H9 (cell line): ENCODE results near the gene KCTD20. TPM values are rescaled to one million over a fixed set of nuclear protein-coding genes. Genes with fewer than 3 reads are reported as not detected.

Source experiments
- DNase-seq: peaks from one replicate; pipeline ENCODE4 v3.0.0-alpha.2; 2017
- H2AFZ ChIP-seq: one replicate; pipeline ENCODE4 v1.6.1; 2013; ENCODE audit warnings: mild to moderate bottlenecking, low read length, control low read depth, moderate library complexity
- H2AK5ac ChIP-seq: 2 replicates; pipeline ENCODE4 v1.6.1; 2013; ENCODE audit warnings: low read length, control low read depth, mixed read lengths; ENCODE audit not compliant: insufficient read length
- H2BK120ac ChIP-seq: one replicate; pipeline ENCODE4 v1.6.1; 2013; ENCODE audit warnings: low read depth, mild to moderate bottlenecking, low read length, control low read depth, inconsistent platforms; ENCODE audit not compliant: poor library complexity, severe bottlenecking
- H2BK12ac ChIP-seq: 2 replicates; pipeline ENCODE4 v1.6.1; 2013; ENCODE audit warnings: low read length, control low read depth, mixed read lengths, low read depth; ENCODE audit not compliant: insufficient read length
- H2BK15ac ChIP-seq: 2 replicates; pipeline ENCODE4 v1.6.1; 2013; ENCODE audit warnings: low read depth, low read length, control low read depth
- H2BK20ac ChIP-seq: one replicate; pipeline ENCODE4 v1.6.1; 2013; ENCODE audit warnings: low read depth, mild to moderate bottlenecking, low read length, control low read depth, inconsistent platforms; ENCODE audit not compliant: poor library complexity, severe bottlenecking
- H2BK5ac ChIP-seq: 2 replicates; pipeline ENCODE4 v1.6.1; 2013; ENCODE audit warnings: low read length, control low read depth, mixed read lengths; ENCODE audit not compliant: insufficient read length
- H3K14ac ChIP-seq: 2 replicates; pipeline ENCODE4 v1.6.1; 2013; ENCODE audit warnings: low read length, control low read depth; ENCODE audit not compliant: insufficient read depth
- H3K18ac ChIP-seq: 2 replicates; pipeline ENCODE4 v1.6.1; 2013; ENCODE audit warnings: low read depth, mild to moderate bottlenecking, mixed read lengths, low read length, control low read depth; ENCODE audit not compliant: insufficient read length
- H3K23ac ChIP-seq: 2 replicates; pipeline ENCODE4 v1.6.1; 2013; ENCODE audit warnings: low read length, control low read depth, mixed read lengths, low read depth; ENCODE audit not compliant: insufficient read length
- H3K23me2 ChIP-seq: 2 replicates; pipeline ENCODE4 v1.6.1; 2013; ENCODE audit warnings: low read depth, mild to moderate bottlenecking, mixed read lengths, low read length, control low read depth; ENCODE audit not compliant: insufficient read length, poor library complexity, severe bottlenecking
- H3K27ac ChIP-seq: 2 replicates; pipeline ENCODE4 v1.5.1; 2013; ENCODE audit warnings: low read length, control low read depth, mixed read lengths, low read depth; ENCODE audit not compliant: insufficient read length
- H3K27me3 ChIP-seq: 2 replicates; pipeline ENCODE4 v1.6.1; 2013; ENCODE audit warnings: low read length, control low read depth, inconsistent platforms; ENCODE audit not compliant: insufficient read depth
- H3K4ac ChIP-seq: 2 replicates; pipeline ENCODE4 v1.6.1; 2013; ENCODE audit warnings: low read depth, mild to moderate bottlenecking, control low read depth, inconsistent platforms, low read length, moderate library complexity
- H3K4me1 ChIP-seq: 2 replicates; pipeline ENCODE4 v1.6.1; 2013; ENCODE audit warnings: low read length, control low read depth, inconsistent platforms; ENCODE audit not compliant: insufficient read depth
- H3K4me2 ChIP-seq: 2 replicates; pipeline ENCODE4 v1.6.1; 2013; ENCODE audit warnings: low read length, control low read depth, mixed read lengths; ENCODE audit not compliant: insufficient read length, insufficient read depth
- H3K56ac ChIP-seq: 2 replicates; pipeline ENCODE4 v1.6.1; 2013; ENCODE audit warnings: low read depth, mild to moderate bottlenecking, mixed read lengths, low read length, control low read depth; ENCODE audit not compliant: insufficient read length
- H3K79me1 ChIP-seq: 2 replicates; pipeline ENCODE4 v1.6.1; 2013; ENCODE audit warnings: low read depth, mild to moderate bottlenecking, moderate library complexity, low read length, control low read depth, inconsistent platforms; ENCODE audit not compliant: insufficient read depth, poor library complexity, severe bottlenecking
- H3K79me2 ChIP-seq: 2 replicates; pipeline ENCODE4 v1.6.1; 2013; ENCODE audit warnings: low read length, control low read depth, inconsistent platforms; ENCODE audit not compliant: insufficient read depth
- H3K9ac ChIP-seq: 2 replicates; pipeline ENCODE4 v1.6.1; 2013; ENCODE audit warnings: low read length, control low read depth, mixed read lengths; ENCODE audit not compliant: insufficient read length; ENCODE audit errors: extremely low read depth
- H3K9me3 ChIP-seq: one replicate; pipeline ENCODE4 v1.6.1; 2013; ENCODE audit warnings: low read depth, low read length, inconsistent platforms; ENCODE audit not compliant: control insufficient read depth
- H3T11ph ChIP-seq: one replicate; pipeline ENCODE4 v1.6.1; 2013; ENCODE audit warnings: mild to moderate bottlenecking, low read length, control low read depth, inconsistent platforms
- H4K20me1 ChIP-seq: one replicate; pipeline ENCODE4 v1.6.1; 2013; ENCODE audit not compliant: control insufficient read depth, insufficient read length, insufficient read depth
- H4K5ac ChIP-seq: 2 replicates; pipeline ENCODE4 v1.6.1; 2013; ENCODE audit warnings: low read depth, mild to moderate bottlenecking, mixed read lengths, low read length, control low read depth; ENCODE audit not compliant: insufficient read length
- H4K8ac ChIP-seq: replicated peaks from 2 replicates; pipeline ENCODE4 v1.6.1; 2013; ENCODE audit warnings: low read length, control low read depth, mixed read lengths, low read depth; ENCODE audit not compliant: insufficient read length
- H4K91ac ChIP-seq: 2 replicates; pipeline ENCODE4 v1.6.1; 2013; ENCODE audit warnings: low read depth, mild to moderate bottlenecking, moderate library complexity, mixed read lengths, low read length, control low read depth; ENCODE audit not compliant: insufficient read length
- H3K27ac Mint-ChIP-seq, 3 experiments: 2 replicates in 2 of 3; 3 replicates in 1 of 3; pipeline ENCODE4 v1.8.0; 2020 to 2021; ENCODE audit warnings: mixed read lengths in 3 of 3, mild to moderate bottlenecking in 1 of 3, moderate library complexity in 1 of 3
- H3K27me3 Mint-ChIP-seq: 2 replicates; pipeline ENCODE4 v1.8.0; 2021; ENCODE audit warnings: low read depth, mild to moderate bottlenecking, moderate library complexity, mixed read lengths
- H3K36me3 Mint-ChIP-seq, 3 experiments: 2 replicates in 2 of 3; 3 replicates in 1 of 3; pipeline ENCODE4 v1.8.0; 2020 to 2021; ENCODE audit warnings: low read depth in 3 of 3, mixed read lengths in 3 of 3; ENCODE audit not compliant: insufficient read depth in 1 of 3
- H3K4me1 Mint-ChIP-seq, 2 experiments: 2 replicates each; pipeline ENCODE4 v1.8.0; 2020; ENCODE audit warnings: mixed read lengths in 2 of 2
- H3K4me3 Mint-ChIP-seq, 2 experiments: 2 replicates in 1 of 2; 3 replicates in 1 of 2; pipeline ENCODE4 v1.8.0; 2020 to 2021; ENCODE audit warnings: mild to moderate bottlenecking in 2 of 2, mixed read lengths in 2 of 2, moderate library complexity in 1 of 2
- H3K9me3 Mint-ChIP-seq, 2 experiments: 2 replicates in 1 of 2; 3 replicates in 1 of 2; pipeline ENCODE4 v1.8.0; 2020; ENCODE audit warnings: mild to moderate bottlenecking in 2 of 2, mixed read lengths in 2 of 2, moderate library complexity in 1 of 2
- WGBS: extraction: QIAGEN DNeasy Blood & Tissue Kit; methylation state at CpG from one replicate; pipeline ENCODE4 v1.1.7; 2013; ENCODE audit warnings: missing lambda C conversion rate, low lambda C conversion rate, mixed read lengths; ENCODE audit not compliant: insufficient read length; ENCODE audit errors: extremely low coverage; 5-methylcytosine and 5-hydroxymethylcytosine counted together
- total RNA-seq: library from RNA; stranded (reverse); gene quantifications from 2 replicates; pipeline ENCODE4 v1.2.1, GENCODE V29; 2021
- TF ChIP-seq, protein P1 (sequence below): fragments of 200-600 bp; sonication (generic); conservative IDR thresholded peaks from 3 replicates; pipeline ENCODE4 v1.8.0; 2021; ENCODE audit warnings: antibody characterized with exemption, mild to moderate bottlenecking

KCTD20 gene
- total RNA-seq, 1 experiment from 2014 or later: 22.6 TPM

DNA sequence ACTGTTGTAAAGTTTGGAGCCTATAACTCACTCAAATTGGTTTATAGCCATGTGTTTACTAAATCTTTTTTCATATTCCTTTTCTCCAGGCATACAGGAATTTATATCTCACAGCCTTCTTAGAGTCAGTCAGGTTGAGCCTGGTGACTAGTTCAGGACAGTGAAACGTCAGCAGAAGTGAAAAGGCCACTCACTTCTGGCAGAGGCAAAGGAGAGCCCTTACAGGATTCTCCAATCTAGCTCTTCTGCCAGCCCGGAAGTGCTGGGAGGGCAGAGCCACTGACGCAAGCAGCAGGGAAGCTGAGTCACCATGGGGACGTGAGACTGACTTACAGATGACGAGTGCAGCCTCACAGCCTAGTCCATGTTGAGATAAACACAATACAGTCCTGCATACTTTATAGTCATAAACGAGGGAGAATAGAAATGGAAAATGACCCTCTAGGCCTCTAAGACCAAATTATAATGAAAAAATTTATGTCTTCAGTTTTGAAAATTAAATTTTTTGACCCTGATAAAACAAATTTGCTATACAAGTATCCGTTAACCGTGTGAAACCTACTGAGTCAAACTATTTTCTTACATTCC, 1.4 kb upstream of the KCTD20 start:
- TF ChIP-seq, protein P1, sequence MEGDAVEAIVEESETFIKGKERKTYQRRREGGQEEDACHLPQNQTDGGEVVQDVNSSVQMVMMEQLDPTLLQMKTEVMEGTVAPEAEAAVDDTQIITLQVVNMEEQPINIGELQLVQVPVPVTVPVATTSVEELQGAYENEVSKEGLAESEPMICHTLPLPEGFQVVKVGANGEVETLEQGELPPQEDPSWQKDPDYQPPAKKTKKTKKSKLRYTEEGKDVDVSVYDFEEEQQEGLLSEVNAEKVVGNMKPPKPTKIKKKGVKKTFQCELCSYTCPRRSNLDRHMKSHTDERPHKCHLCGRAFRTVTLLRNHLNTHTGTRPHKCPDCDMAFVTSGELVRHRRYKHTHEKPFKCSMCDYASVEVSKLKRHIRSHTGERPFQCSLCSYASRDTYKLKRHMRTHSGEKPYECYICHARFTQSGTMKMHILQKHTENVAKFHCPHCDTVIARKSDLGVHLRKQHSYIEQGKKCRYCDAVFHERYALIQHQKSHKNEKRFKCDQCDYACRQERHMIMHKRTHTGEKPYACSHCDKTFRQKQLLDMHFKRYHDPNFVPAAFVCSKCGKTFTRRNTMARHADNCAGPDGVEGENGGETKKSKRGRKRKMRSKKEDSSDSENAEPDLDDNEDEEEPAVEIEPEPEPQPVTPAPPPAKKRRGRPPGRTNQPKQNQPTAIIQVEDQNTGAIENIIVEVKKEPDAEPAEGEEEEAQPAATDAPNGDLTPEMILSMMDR: no peak
- Histone ChIP-seq H3K27me3 (no peaks in the 10 kb centered on the region), H3K4me2 (no peak overlapping the region), H2AFZ (no peak overlapping the region), H3K4me1 (no peaks in the 10 kb centered on the region), H2AK5ac (no peak overlapping the region), H3K56ac (no peak overlapping the region), H4K5ac (no peak overlapping the region), H3K18ac (no peak overlapping the region), H2BK20ac (no peak overlapping the region), H3K27ac (no peak overlapping the region), H2BK120ac (no peak overlapping the region), H3K79me1 (no peaks in the 10 kb centered on the region), H4K20me1 (no peaks in the 10 kb centered on the region), H2BK12ac (no peak overlapping the region), H3T11ph (no peak overlapping the region), H3K14ac (no peak overlapping the region), H4K91ac (no peak overlapping the region), H2BK15ac (no peak overlapping the region), H3K9ac (no peak overlapping the region), H3K79me2 (peaks cover 8% of the 10 kb centered on the region; the same call in 1 of the 2 replicates), H3K9me3 (no peaks in the 10 kb centered on the region), H3K4ac (no peak overlapping the region), H3K23ac (no peak overlapping the region), H4K8ac (no peak overlapping the region), H2BK5ac (no peak overlapping the region), H3K23me2 (peaks cover 9% of the 10 kb centered on the region)
- H3K9me3 Mint-ChIP-seq: no peaks in the 10 kb centered on the region
- H3K27ac Mint-ChIP-seq: peak overlapping the region in 2 of 3 experiments; percentile 59 to 92; a peak in 4 of 7 replicates
- WGBS: no CpG with 5 or more reads among the region's 8 CpGs
- peaks cover 26% of the 10 kb centered on the region in 2 experiments for H3K4me1 Mint-ChIP-seq
- peak; percentile 92 for DNase-seq
- peak overlapping the region in 1 of 2 experiments; percentile 48; a peak in 1 of 5 replicates for H3K4me3 Mint-ChIP-seq
- H3K27me3 Mint-ChIP-seq: no peaks in the 10 kb centered on the region
- H3K36me3 Mint-ChIP-seq: peaks cover 0 to 5% (median 0%) of the 10 kb centered on the region in 3 experiments; a peak in 1 of 7 replicates
